ENCODE measurements around the gene INPP5A. TPM values are rescaled to one million over a fixed set of nuclear protein-coding genes. Genes with fewer than 3 reads are reported as not detected.

The INPP5A gene
- total RNA-seq, 1 donor from 2014 or later = 45.2 TPM

GRCh38 chr10:132617737-132618052 lies 80.1 kb downstream of the INPP5A start:
- H3K4me3 Mint-ChIP-seq (ENCODE audit: unreplicated experiment) = peak overlapping the region; percentile 21
- H3K9me3 Mint-ChIP-seq (ENCODE audit: unreplicated experiment) = peaks cover 5% of the 10 kb centered on the region
- no peak for DNase-seq (ENCODE audit: low spot score)
- peaks cover 37% of the 10 kb centered on the region for H3K36me3 Mint-ChIP-seq (ENCODE audit: low read depth, unreplicated experiment)
- peaks cover 5% of the 10 kb centered on the region for H3K27me3 Mint-ChIP-seq (ENCODE audit: unreplicated experiment)
- TF ChIP-seq CTCF (IDR thresholded peaks at IDR 0.05; ENCODE audit: unreplicated experiment) = no peak
- H3K4me1 Mint-ChIP-seq (ENCODE audit: unreplicated experiment) = peaks cover 5% of the 10 kb centered on the region
- no peak overlapping the region for H3K27ac Mint-ChIP-seq (ENCODE audit: unreplicated experiment)

GRCh38 chr10:132618158-132618919 lies 80.8 kb downstream of the INPP5A start:
- no peak for DNase-seq (ENCODE audit: low spot score)
- H3K36me3 Mint-ChIP-seq (ENCODE audit: low read depth, unreplicated experiment) = peaks cover 37% of the 10 kb centered on the region
- peaks cover 5% of the 10 kb centered on the region for H3K27me3 Mint-ChIP-seq (ENCODE audit: unreplicated experiment)
- no peak for TF ChIP-seq CTCF (IDR thresholded peaks at IDR 0.05; ENCODE audit: unreplicated experiment)
- peaks cover 3% of the 10 kb centered on the region for H3K4me1 Mint-ChIP-seq (ENCODE audit: unreplicated experiment)
- peaks cover 5% of the 10 kb centered on the region for H3K9me3 Mint-ChIP-seq (ENCODE audit: unreplicated experiment)
- no peak overlapping the region for H3K27ac Mint-ChIP-seq (ENCODE audit: unreplicated experiment)
- no peak overlapping the region for H3K4me3 Mint-ChIP-seq (ENCODE audit: unreplicated experiment)

GRCh38 chr10:132619927-132620326 lies 82.3 kb downstream of the INPP5A start:
- Mint-ChIP-seq H3K9me3 (ENCODE audit: unreplicated experiment) (peaks cover 5% of the 10 kb centered on the region), H3K27ac (ENCODE audit: unreplicated experiment) (no peak overlapping the region), H3K4me1 (ENCODE audit: unreplicated experiment) (peaks cover 3% of the 10 kb centered on the region), H3K27me3 (ENCODE audit: unreplicated experiment) (peaks cover 5% of the 10 kb centered on the region), H3K4me3 (ENCODE audit: unreplicated experiment) (no peak overlapping the region), H3K36me3 (ENCODE audit: low read depth, unreplicated experiment) (peaks cover 37% of the 10 kb centered on the region)
- TF ChIP-seq CTCF (IDR thresholded peaks at IDR 0.05; ENCODE audit: unreplicated experiment) = no peak
- no peak for DNase-seq (ENCODE audit: low spot score)

GRCh38 chr10:132624061-132624846 lies 86.7 kb downstream of the INPP5A start:
- H3K27ac Mint-ChIP-seq (ENCODE audit: unreplicated experiment) = no peak overlapping the region
- H3K9me3 Mint-ChIP-seq (ENCODE audit: unreplicated experiment) = peaks cover 5% of the 10 kb centered on the region

More at GRCh38 chr10:132624061-132624846, 86.7 kb downstream of the INPP5A start:
- Mint-ChIP-seq H3K27me3 (ENCODE audit: unreplicated experiment) (peaks cover 9% of the 10 kb centered on the region), H3K36me3 (ENCODE audit: low read depth, unreplicated experiment) (peaks cover 24% of the 10 kb centered on the region), H3K4me1 (ENCODE audit: unreplicated experiment) (peaks cover 23% of the 10 kb centered on the region), H3K4me3 (ENCODE audit: unreplicated experiment) (no peak overlapping the region)
- TF ChIP-seq CTCF (IDR thresholded peaks at IDR 0.05; ENCODE audit: unreplicated experiment) = no peak
- no peak for DNase-seq (ENCODE audit: low spot score)

Data from endothelial cell (in vitro differentiated cells).